Raji (cell line): ENCODE measurements around the gene CRYGN.

ENCODE experiments used
- POLR2A ChIP-seq: IDR thresholded peaks from 2 replicates; pipeline ENCODE4 v1.6.1; 2011; ENCODE audit warnings: low read depth, low read length, control low read depth; ENCODE audit not compliant: insufficient read depth

CRYGN gene

GRCh38 chr7:151468217-151469018 is 28.5 kb upstream of the CRYGN start:
- no peak for TF ChIP-seq POLR2A

GRCh38 chr7:151465169-151465568 is 25.2 kb upstream of the CRYGN start:
- TF ChIP-seq POLR2A: no peak

GRCh38 chr7:151462306-151462779 is 22.4 kb upstream of the CRYGN start:
- no peak for TF ChIP-seq POLR2A

GRCh38 chr7:151461942-151462230 is 21.9 kb upstream of the CRYGN start:
- TF ChIP-seq POLR2A: no peak

GRCh38 chr7:151461096-151461941 is 21.4 kb upstream of the CRYGN start:
- TF ChIP-seq POLR2A: no peak

GRCh38 chr7:151460474-151460855 is 20.5 kb upstream of the CRYGN start:
- no peak for TF ChIP-seq POLR2A

- TF ChIP-seq POLR2A: no peak
These were observed 20.0 kb upstream of the CRYGN start for GRCh38 chr7:151459726-151460473.

- TF ChIP-seq POLR2A: no peak
These were observed 17.6 kb upstream of the CRYGN start for GRCh38 chr7:151457534-151457933.

- no peak for TF ChIP-seq POLR2A
These were observed 16.8 kb upstream of the CRYGN start for GRCh38 chr7:151456782-151457181.

GRCh38 chr7:151456276-151456675 is 16.3 kb upstream of the CRYGN start:
- TF ChIP-seq POLR2A: no peak

- no peak for TF ChIP-seq POLR2A
These were observed 15.7 kb upstream of the CRYGN start for GRCh38 chr7:151455690-151456089.

GRCh38 chr7:151454932-151455530 is 15.1 kb upstream of the CRYGN start:
- TF ChIP-seq POLR2A: no peak

GRCh38 chr7:151454305-151454704 is 14.4 kb upstream of the CRYGN start:
- no peak for TF ChIP-seq POLR2A

- TF ChIP-seq POLR2A: no peak
These were observed 13.4 kb upstream of the CRYGN start for GRCh38 chr7:151453326-151453791.
